ENCODE results near the gene ZNF300.
"Not testable (repeated sequence)": the region's sequence is repeated elsewhere in the genome, so short reads cannot be mapped to it uniquely, and the experiment has no call there.

Gene ZNF300

DNA sequence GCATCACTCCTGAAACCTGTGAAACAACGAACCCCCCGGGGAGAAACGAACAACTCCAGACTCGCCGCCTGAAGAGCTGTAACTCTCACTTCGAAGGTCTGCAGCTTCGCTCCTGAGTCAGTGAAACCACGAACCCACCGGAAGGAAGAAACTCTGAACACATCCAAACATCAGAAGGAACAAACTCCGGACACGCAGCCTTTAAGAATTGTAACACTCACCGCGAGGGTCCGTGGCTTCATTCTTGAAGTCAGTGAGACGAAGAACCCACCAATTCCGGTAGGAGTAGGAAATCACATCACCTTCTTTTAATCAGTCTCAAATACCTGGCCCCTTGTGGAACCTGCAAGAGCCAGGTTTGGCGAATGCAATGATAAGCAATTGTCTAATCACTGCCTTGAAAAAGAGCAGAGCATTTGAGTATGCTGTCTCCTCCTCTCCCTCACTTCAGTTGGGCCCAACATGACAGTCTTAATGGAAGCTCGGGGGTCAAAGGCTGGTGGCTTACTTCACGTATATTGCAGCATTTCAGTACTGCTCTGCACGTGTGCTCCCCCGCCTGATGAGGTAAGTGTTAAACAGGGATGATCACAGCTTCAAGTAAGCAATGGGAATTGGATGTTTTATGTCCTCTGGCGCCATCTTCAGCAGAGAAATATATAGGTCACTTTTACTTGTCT lies 58.0 kb downstream of the ZNF300 start:
- intact Hi-C loops (cut with DNase I) = loop anchor here (5.0 kb wide), 1 partner anchor 284 kb away; no protein-coding TSS in a partner anchor
- DNase-seq = peak in 27 of 42 donors; percentile 4 to 74 (median 39)

DNA sequence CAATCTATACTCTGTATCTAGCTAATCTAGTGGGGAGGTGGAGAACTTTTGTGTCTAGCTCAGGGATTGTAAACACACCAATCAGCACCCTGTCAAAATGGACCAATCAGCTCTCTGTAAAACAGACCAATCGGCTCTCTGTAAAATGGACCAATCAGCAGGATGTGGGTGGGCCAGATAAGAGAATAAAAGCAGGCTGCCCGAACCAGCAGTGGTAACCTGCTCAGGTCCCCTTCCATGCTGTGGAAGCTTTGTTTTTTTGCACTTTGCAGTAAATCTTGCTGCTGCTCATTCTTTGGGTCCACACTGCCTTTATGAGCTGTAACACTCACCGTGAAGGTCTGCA lies 58.5 kb downstream of the ZNF300 start, which contains the start of gene IRGM:
Gene IRGM (plus strand): TSS at position 214 of the 346 bp plus-strand sequence. CDS start 1,603 bp downstream, outside the sequence.
- intact Hi-C loops (cut with DNase I) = loop anchor here (5.0 kb wide), 1 partner anchor 284 kb away; no protein-coding TSS in a partner anchor
- not testable (repeated sequence) for DNase-seq

DNA sequence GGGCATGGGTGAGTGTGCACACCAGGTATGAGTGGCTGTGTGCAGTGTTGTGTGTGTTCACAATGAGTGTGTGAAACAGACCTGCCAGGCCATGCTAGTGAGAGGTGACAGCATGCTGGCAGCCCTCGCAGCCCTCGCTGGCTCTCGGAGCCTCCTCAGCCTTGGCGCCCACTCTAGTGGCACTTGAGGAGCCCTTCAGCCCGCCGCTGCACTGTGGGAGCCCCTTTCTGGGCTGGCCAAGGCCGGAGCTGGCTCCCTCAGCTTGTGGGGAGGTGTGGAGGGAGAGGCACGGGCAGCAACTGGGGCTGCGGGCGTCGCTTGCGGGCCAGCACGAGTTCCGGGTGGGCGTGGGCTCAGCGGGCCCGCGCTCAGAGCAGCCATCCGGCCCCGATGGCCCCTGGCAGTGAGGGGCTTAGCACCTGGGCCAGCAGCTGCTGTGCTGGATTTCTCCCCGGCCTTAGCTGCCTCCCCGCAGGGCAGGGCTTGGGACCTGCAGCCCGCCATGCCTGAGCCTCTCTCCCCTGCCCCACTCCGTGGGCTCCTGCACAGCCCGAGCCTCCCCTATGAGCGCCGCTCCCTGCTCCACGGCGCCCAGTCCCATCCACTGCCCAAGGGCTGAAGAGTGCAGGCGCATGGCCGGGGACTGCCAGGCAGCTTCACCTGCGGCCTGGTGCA lies 59.5 kb downstream of the ZNF300 start:
- DNase-seq = not testable (repeated sequence)
- intact Hi-C loops (cut with DNase I) = loop anchor here (5.0 kb wide), 1 partner anchor 283 kb away; no protein-coding TSS in a partner anchor
